HG02588 (cell line): ENCODE data around the gene DCHS2.

Experiments used
- ATAC-seq: cut with Tn5 transposase; IDR thresholded peaks from one replicate; pipeline ENCODE4 v1.9.1; 2021; ENCODE audit warnings: mild to moderate bottlenecking, moderate library complexity; ENCODE audit not compliant: unreplicated experiment

Gene DCHS2

GRCh38 chr4:154329268-154329868 lies 162.2 kb downstream of the DCHS2 start:
- no peak for ATAC-seq

DNA sequence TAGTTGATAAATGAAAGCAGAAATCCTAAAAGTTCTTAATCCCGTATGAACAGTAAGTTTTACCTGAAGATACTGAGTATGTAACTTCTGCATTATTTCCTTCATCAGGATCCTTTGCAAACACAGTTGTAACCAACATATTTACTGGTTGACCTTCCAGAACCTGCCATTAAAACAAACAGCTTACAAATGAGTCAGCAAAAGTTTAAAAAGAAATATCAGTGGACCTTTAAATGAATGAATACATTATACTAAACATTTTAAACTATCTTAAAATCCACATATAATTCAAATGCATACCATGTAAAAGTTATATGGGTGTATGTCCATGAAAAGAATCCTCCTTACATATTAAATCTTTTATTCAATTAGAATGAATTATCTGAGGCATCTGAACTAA lies 163.6 kb downstream of the DCHS2 start:
- no peak for ATAC-seq

GRCh38 chr4:154320521-154320920 lies 171.1 kb downstream of the DCHS2 start:
- ATAC-seq: no peak

DNA sequence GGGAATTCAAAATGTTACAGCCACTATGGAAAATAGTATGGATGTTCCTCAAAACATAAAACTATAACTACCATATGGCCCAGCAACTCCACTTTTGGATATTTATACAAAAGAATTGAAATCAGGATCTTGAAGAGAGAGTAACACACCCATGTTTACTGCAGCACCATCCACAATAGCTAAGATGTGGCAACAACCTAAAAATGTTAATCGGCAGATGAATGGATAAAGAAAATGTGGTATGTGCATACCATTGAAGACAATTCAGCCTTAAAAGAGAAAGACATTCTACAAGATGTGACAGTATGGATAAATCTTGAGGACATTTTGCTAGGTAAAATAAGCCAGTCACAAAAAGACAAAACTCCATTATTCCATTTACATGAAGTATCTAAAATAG lies 171.9 kb downstream of the DCHS2 start:
- ATAC-seq: no peak

GRCh38 chr4:154317201-154317999 lies 174.2 kb downstream of the DCHS2 start:
- ATAC-seq: no peak

- ATAC-seq: no peak
Observed at GRCh38 chr4:154315741-154316140, 175.9 kb downstream of the DCHS2 start.

DNA sequence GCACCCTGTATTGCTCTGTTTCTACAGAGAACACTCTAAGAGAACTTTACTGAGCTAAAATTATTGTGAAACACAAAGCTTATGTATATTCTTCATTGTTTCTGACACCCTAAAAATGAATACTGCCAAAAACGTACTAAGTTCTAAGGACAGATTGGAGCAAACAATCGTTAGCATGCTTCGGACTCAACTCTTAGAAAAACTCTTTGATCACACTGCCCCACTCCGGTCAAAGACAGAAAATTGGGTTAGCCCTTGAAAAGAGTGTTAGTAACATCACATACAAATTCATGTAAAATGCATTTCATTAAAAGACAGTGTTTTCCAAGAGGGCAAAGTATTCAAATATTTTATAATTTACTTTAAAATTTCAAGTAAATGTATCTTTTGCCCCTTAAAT lies 177.4 kb downstream of the DCHS2 start:
- ATAC-seq: no peak

DNA sequence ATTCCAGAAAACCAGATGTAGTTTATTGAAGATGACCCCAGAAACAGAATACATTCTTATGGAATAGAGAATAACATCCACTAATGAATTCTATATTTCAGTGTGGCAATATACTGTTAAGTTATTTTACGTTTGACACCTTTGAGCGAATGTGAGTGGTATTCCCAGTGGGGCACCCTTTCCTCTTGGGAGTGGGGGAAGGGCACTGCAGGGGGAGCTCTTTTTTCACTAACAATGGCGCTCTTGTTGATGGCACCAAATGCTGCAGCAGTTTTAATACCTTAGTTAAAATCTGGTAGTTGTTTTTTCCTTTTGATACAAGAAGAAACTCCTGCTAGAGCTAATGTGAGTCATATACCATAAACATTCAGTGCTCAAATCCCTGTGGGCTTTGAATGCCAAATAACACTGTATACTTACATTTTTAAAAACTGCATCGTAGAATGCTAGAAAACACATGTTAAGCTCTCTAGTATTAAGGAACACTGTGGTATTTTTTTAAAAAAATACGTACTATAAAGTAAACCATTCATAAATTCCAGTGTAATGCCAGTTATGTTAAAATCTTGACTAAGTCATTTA lies 178.5 kb downstream of the DCHS2 start:
- ATAC-seq: no peak

- ATAC-seq: no peak
Observed at GRCh38 chr4:154312246-154312645, 179.4 kb downstream of the DCHS2 start.

DNA sequence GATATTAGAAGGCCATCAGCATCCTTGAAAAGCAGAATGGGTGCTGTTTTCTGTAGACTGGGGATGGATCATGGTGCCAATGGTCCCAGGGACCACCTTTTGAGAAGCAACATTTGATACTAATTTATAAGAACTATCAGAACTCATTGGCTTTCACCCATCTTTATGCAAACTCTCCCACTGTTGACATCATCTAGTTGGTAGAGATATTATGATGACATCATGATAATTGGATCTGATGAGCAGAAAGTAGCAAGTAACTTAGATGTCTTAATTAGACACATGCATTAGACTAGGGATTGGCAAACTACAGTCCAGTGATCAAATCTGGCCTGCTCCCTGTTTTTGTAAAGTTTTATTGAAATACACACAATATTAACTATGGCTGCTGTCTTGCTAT lies 181.0 kb downstream of the DCHS2 start:
- ATAC-seq: no peak

GRCh38 chr4:154308207-154308606 lies 183.4 kb downstream of the DCHS2 start:
- ATAC-seq: no peak

DNA sequence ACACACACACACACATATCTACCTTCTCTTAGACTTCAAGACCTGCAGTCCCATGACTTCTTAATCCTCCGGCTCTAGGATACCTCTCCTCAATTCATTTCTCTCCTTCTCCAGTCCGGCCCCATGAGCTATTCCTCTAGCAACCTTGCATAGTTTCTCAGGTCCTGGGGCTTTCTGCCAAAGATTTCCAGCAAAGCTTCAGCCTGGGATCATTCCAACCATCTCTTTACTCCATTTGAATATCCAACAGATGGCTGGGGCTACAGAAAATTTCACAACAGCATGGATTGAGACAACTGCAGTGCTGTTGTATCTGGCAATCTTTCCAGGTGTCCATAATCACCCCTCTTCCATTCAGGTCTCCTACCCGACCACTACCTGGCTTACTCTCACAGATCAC lies 184.1 kb downstream of the DCHS2 start:
- no peak for ATAC-seq

- ATAC-seq: no peak
Observed at GRCh38 chr4:154305616-154306015, 186.0 kb downstream of the DCHS2 start.

GRCh38 chr4:154304679-154305078 lies 186.9 kb downstream of the DCHS2 start:
- ATAC-seq: no peak

- no peak for ATAC-seq
Observed at GRCh38 chr4:154294652-154295350, 196.8 kb downstream of the DCHS2 start.

DNA sequence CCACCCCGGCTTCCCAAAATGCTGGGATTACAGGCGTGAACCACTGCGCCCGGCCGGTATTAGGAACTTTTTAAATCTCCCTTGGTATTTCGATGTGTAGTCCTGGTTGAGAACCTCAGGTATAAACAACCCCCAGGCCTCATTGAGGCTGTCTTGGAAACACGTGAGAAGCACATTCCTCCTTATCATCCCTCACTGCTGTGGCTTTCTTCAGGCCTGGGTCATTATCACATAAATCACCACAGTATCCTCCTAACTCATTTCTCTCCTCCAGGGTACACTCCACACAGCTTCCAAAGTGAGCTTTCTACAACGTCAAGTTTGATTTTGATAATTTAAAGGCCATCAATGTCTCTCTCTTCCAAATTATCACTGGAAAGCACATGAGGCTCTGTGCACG lies 198.2 kb downstream of the DCHS2 start:
- no peak for ATAC-seq

DNA sequence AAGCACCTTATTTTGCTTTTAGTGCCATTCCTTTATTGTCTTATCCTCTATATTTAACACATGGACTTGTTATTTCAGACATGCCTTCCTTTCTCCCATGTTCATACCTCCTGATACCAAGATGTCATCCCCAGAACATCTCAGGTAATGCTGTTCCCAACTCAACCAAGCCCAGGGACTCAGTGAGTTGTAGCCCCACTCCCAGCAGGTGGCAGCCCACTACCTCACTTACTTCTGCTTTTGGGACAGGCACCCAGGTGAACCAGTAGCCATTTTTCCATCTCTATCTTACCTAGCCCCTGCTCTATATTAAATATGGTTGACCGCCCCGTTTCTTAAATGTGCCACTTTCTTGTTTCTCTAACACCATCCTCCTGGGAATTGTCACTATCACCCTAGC lies 199.0 kb downstream of the DCHS2 start:
- ATAC-seq: no peak

DNA sequence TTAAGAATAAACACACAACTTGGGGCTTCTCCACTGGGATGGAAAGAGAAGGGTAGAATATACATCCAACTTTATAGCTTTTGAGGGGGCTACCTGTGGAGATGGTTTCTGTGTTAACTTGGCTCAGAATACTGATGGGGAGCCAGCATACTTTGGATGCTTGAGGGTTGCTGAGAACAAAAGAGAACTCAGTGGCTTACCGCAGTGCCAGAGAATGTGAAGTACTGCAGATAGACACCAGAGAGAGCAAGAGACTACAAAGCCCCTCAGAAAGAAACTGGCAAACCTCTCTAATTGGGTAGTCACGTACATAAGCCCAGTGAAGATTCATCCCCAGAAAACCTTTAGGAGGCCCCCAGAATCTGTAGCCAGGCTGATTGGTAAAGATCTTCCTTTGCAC lies 214.4 kb downstream of the DCHS2 start:
- no peak for ATAC-seq

DNA sequence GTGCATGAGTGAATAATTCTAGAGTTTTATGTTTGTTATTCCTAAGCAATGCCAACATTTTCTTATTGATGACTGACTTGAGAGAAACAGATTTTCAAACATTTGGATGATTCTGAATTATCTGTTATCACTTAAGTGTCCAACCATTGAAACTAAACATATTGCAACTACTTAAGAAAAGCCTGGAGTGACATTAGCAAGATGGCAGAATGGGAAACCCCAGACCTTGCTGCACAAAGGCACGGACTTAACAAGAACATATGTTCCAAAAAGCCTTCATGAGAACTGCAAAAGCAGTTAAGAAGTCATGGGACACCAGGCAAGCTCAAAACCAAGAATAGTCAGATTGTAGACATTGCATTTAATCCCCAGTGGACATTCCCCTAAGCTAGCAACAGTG lies 215.1 kb downstream of the DCHS2 start:
- ATAC-seq: no peak

DNA sequence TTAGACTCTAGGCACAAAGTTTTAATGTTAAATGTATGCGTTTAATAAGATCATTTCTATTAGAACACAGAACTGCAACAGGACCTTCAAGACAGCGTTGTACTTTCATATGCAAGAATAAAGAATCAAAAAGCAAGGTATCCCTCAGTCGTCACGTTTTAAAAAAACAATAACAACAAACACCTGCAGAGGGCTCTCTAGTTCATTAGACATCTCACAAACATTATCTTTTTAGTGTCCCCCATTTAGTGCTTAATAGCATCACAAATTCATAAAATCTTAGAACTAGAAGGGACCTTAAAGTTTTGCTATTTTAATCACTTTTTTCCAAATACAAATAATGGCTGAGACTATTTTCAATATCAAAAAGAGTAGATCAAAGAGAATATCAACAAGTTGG lies 236.6 kb downstream of the DCHS2 start:
- ATAC-seq: no peak

GRCh38 chr4:154234576-154234975 lies 257.0 kb downstream of the DCHS2 start:
- no peak for ATAC-seq
